AG09309 (cell line): ENCODE data around the gene MYLK.

ENCODE experiments used
- DNase-seq: peaks from one replicate; pipeline ENCODE4 v3.0.0-alpha.2; 2010; ENCODE audit warnings: low read depth
- H3K4me3 ChIP-seq: 2 replicates; pipeline ENCODE4 v1.5.1; 2011; ENCODE audit warnings: mild to moderate bottlenecking, low read depth, low read length, moderate library complexity; ENCODE audit not compliant: control insufficient read depth
- TF ChIP-seq, protein P1 (sequence below): IDR thresholded peaks from 2 replicates; pipeline ENCODE4 v1.5.1; 2011; ENCODE audit warnings: mild to moderate bottlenecking, low read depth, low read length, inconsistent platforms; ENCODE audit not compliant: insufficient read depth, control insufficient read depth; ENCODE audit errors: missing control alignments

Gene MYLK

GRCh38 chr3:123753286-123753685, 130.8 kb downstream of the MYLK start:
- no peak overlapping the region for H3K4me3 ChIP-seq
- DNase-seq, result no peak
- TF ChIP-seq, protein P1, sequence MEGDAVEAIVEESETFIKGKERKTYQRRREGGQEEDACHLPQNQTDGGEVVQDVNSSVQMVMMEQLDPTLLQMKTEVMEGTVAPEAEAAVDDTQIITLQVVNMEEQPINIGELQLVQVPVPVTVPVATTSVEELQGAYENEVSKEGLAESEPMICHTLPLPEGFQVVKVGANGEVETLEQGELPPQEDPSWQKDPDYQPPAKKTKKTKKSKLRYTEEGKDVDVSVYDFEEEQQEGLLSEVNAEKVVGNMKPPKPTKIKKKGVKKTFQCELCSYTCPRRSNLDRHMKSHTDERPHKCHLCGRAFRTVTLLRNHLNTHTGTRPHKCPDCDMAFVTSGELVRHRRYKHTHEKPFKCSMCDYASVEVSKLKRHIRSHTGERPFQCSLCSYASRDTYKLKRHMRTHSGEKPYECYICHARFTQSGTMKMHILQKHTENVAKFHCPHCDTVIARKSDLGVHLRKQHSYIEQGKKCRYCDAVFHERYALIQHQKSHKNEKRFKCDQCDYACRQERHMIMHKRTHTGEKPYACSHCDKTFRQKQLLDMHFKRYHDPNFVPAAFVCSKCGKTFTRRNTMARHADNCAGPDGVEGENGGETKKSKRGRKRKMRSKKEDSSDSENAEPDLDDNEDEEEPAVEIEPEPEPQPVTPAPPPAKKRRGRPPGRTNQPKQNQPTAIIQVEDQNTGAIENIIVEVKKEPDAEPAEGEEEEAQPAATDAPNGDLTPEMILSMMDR, result no peak

- H3K4me3 ChIP-seq, result no peak overlapping the region
- TF ChIP-seq, protein P1, result no peak
- no peak for DNase-seq
Observed at GRCh38 chr3:123752228-123752627, 131.9 kb downstream of the MYLK start.

- no peak for DNase-seq
- no peak overlapping the region for H3K4me3 ChIP-seq
- TF ChIP-seq, protein P1, result no peak
Observed at GRCh38 chr3:123751433-123751832, 132.7 kb downstream of the MYLK start.

DNA sequence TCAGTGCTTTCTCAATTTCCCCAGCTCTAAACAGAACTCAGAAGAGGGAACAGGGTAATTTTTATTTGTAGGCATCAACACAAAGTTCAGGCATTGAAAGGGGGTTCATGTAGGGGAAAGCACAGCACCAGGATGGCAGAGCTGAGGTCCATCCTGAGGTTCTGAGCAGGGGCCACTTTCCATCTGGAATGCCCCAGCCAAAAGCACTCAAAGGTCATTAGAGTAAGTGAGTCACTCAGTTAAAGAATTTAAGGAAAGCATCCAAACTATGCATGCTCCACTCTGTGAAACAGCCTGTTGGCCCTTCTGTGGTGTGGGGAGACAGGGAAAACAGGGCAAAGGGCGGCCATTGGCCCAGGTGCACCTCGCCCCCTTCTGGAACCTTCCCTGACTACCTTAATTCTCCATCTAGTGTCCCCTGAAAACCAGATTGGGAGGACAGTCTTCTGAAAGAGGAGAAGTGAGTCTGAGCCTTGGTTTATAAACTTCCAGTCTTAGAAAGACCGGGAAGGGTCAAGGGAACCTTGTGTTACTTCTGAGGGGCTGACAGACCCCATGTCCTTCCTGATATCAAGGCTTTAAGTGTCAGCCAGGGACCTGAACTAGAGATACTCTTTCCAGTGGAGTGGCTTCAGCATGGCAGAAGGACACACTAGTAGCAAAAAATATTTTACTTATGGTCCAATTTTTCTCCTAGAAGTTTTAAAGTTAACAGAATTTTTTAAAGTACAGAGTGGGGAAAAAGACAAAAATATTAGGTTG, 133.3 kb downstream of the MYLK start:
- H3K4me3 ChIP-seq, result no peak overlapping the region
- TF ChIP-seq, protein P1, result no peak
- DNase-seq, result peak; percentile 84

DNA sequence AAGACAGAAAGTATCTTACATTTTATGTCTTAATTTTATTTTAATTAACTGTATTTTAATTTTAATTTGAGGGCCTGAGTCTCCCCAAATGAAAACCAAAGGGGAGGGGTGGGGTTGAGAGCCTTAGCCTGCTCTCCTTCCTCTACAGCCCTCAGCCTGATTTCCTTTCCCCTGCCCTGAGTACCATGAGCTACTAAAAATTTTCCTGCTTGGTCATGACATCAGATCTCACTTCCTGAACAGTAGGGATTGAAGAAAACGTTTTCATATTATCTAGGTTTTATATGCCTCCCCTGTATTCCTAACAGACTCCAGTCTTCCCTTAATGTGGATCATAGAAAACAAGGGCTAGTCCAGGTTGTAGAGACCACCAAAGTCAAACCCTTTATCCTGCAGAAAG, 133.9 kb downstream of the MYLK start:
- TF ChIP-seq, protein P1, result no peak
- H3K4me3 ChIP-seq, result no peak overlapping the region
- DNase-seq, result no peak

DNA sequence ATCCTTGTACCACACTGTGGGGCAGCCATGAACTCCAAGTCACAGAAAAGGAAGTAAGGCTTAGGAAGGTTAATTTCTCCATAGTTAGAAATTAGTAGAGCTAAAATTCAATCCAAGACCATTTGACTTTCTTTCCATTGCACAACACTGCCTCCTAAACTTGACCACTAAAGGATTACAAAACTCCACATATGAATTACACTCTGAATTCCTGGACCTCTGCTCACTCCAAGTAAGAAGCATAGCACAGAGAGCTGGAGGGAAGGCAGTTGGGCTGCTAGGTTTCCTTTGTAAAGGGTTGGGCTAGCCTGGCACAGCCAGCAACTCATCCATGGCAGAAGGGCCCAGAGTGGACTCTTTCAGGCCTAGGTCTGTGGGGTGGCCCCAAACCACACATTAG, 134.4 kb downstream of the MYLK start:
- peak; percentile 97 for DNase-seq
- H3K4me3 ChIP-seq, result no peak overlapping the region
- TF ChIP-seq, protein P1, result no peak
